Adipocyte (in vitro differentiated cells): ENCODE measurements around the gene SNRPD1.
"Not testable (repeated sequence)": the region's sequence is repeated elsewhere in the genome, so short reads cannot be mapped to it uniquely, and the experiment has no call there.

Experiments used
- DNase-seq: peaks from one replicate; pipeline ENCODE4 v3.0.0-alpha.2; 2015; ENCODE audit warnings: low read depth
- H3K27me3 ChIP-seq: replicated peaks from 2 replicates; pipeline ENCODE4 v1.7.0; 2013; ENCODE audit warnings: mild to moderate bottlenecking, low read length, moderate library complexity; ENCODE audit not compliant: control insufficient read depth, insufficient read depth
- H3K36me3 ChIP-seq: 2 replicates; pipeline ENCODE4 v1.7.0; 2013; ENCODE audit warnings: low read length, mild to moderate bottlenecking, moderate library complexity; ENCODE audit not compliant: control insufficient read depth, insufficient read depth, severe bottlenecking
- H3K4me1 ChIP-seq: 2 replicates; pipeline ENCODE4 v1.7.0; 2013; ENCODE audit warnings: mild to moderate bottlenecking, low read length, moderate library complexity; ENCODE audit not compliant: control insufficient read depth, insufficient read depth
- H3K4me3 ChIP-seq: 2 replicates; pipeline ENCODE4 v1.7.0; 2013; ENCODE audit warnings: mild to moderate bottlenecking, low read length, moderate library complexity
- H3K9ac ChIP-seq: 2 replicates; pipeline ENCODE4 v1.7.0; 2013; ENCODE audit warnings: mild to moderate bottlenecking, low read length, moderate library complexity
- H3K9me3 ChIP-seq: 2 replicates; pipeline ENCODE4 v1.7.0; 2013; ENCODE audit warnings: mild to moderate bottlenecking, low read length, moderate library complexity; ENCODE audit not compliant: control insufficient read depth

Gene SNRPD1

GRCh38 chr18:21612125-21613039 lies at the start of gene SNRPD1:
SNRPD1 (plus strand) TSS chr18:21612314; CDS start chr18:21612430, 116 bp downstream.
- Histone ChIP-seq H3K4me1 (peaks cover 16% of the 10 kb centered on the region), H3K9ac (peak within 1 kb of the TSS; percentile 97), H3K9me3 (no peaks in the 10 kb centered on the region), H3K4me3 (peak within 1 kb of the TSS; percentile 100), H3K27me3 (no peaks in the 10 kb centered on the region), H3K36me3 (peaks cover 7% of the 10 kb centered on the region)
- peak; percentile 96 for DNase-seq

- peak; percentile 33 for DNase-seq
- peaks cover 14% of the 10 kb centered on the region for H3K4me1 ChIP-seq
- no peaks in the 10 kb centered on the region for H3K9me3 ChIP-seq
- H3K27me3 ChIP-seq, result no peaks in the 10 kb centered on the region
- H3K4me3 ChIP-seq, result no peak overlapping the region
- peaks cover 59% of the 10 kb centered on the region for H3K36me3 ChIP-seq
- H3K9ac ChIP-seq, result peak overlapping the region; percentile 19
These were observed 40.3 kb upstream of the SNRPD1 start for GRCh38 chr18:21571772-21572171.

DNA sequence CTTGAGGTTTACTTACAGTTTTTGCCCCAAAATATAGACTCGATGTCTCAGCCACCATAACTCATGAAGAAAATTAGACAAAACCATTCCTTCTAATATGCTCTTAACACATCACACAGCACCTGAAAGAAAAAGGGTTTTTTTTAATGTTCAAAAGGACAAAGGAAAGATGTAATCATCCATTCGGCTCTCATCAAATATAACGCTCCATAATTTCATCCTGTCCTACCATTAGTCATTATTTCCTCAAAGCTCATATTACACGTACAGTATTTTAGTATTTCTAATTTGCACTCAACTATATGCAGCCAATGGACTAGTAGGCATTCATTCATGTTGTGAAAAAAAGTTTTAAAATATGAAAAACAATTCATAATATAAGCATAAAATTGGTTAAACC lies 36.5 kb upstream of the SNRPD1 start:
- H3K4me1 ChIP-seq, result peaks cover 14% of the 10 kb centered on the region
- no peaks in the 10 kb centered on the region for H3K9me3 ChIP-seq
- no peaks in the 10 kb centered on the region for H3K27me3 ChIP-seq
- H3K4me3 ChIP-seq, result no peak overlapping the region
- peaks cover 39% of the 10 kb centered on the region for H3K36me3 ChIP-seq
- no peak for DNase-seq
- no peak overlapping the region for H3K9ac ChIP-seq

GRCh38 chr18:21584391-21584790 lies 27.7 kb upstream of the SNRPD1 start:
- Histone ChIP-seq H3K27me3 (no peaks in the 10 kb centered on the region), H3K36me3 (peaks cover 9% of the 10 kb centered on the region), H3K4me1 (no peaks in the 10 kb centered on the region), H3K4me3 (no peak overlapping the region), H3K9ac (no peak overlapping the region), H3K9me3 (no peaks in the 10 kb centered on the region)
- DNase-seq, result no peak

DNA sequence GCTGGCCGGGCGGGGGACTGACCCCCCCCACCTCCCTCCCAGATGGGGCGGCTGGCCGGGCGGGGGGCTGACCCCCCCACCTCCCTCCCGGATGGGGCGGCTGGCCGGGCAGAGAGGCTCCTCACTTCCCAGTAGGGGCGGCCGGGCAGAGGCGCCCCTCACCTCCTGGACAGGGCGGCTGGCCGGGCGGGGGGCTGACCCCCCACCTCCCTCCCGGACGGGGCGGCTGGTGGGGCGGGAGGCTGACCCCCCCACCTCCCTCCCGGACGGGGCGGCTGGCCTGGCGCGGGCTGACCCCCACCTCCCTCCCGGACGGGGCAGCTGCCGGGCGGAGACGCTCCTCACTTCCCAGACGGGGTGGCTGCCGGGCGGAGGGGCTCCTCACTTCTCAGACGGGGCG lies 19.8 kb upstream of the SNRPD1 start:
- H3K9ac ChIP-seq, H3K4me1 ChIP-seq, H3K36me3 ChIP-seq, H3K27me3 ChIP-seq, H3K9me3 ChIP-seq, DNase-seq, H3K4me3 ChIP-seq: not testable (repeated sequence)

- no peak for DNase-seq
- no peak overlapping the region for H3K4me3 ChIP-seq
- H3K9ac ChIP-seq, result no peak overlapping the region
- H3K36me3 ChIP-seq, result no peaks in the 10 kb centered on the region
- no peaks in the 10 kb centered on the region for H3K9me3 ChIP-seq
- H3K27me3 ChIP-seq, result no peaks in the 10 kb centered on the region
- peaks cover 2% of the 10 kb centered on the region for H3K4me1 ChIP-seq
These were observed 18.4 kb upstream of the SNRPD1 start for GRCh38 chr18:21593540-21594257.

DNA sequence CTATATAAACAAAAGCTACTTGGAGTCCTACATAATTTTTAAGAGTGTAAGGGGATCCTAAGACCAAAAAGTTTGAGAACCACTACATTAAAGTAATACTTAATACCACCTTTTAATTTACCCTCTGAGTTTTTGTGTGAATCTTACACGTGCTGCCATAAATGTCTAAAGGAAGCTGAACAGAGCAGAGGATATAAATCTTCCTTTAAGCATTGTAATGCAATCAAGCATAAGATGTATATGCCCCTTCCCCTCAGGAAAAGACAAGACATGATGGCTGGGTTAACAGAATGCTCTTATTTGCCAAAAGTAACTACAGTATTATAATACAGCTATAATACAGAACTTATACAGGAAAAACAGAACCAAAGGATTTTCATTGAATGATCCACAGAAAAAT lies 14.5 kb upstream of the SNRPD1 start:
- DNase-seq, result no peak
- Histone ChIP-seq H3K9ac (no peak overlapping the region), H3K4me3 (no peak overlapping the region), H3K36me3 (no peaks in the 10 kb centered on the region), H3K4me1 (peaks cover 15% of the 10 kb centered on the region), H3K27me3 (no peaks in the 10 kb centered on the region), H3K9me3 (no peaks in the 10 kb centered on the region)

- no peaks in the 10 kb centered on the region for H3K36me3 ChIP-seq
- H3K4me3 ChIP-seq, result peak overlapping the region; percentile 92
- no peak for DNase-seq
- no peaks in the 10 kb centered on the region for H3K27me3 ChIP-seq
- H3K9me3 ChIP-seq, result no peaks in the 10 kb centered on the region
- H3K9ac ChIP-seq, result peak overlapping the region; percentile 91
- peaks cover 15% of the 10 kb centered on the region for H3K4me1 ChIP-seq
These were observed 13.2 kb upstream of the SNRPD1 start for GRCh38 chr18:21598726-21599584.

GRCh38 chr18:21599585-21600525 lies 12.3 kb upstream of the SNRPD1 start:
- no peaks in the 10 kb centered on the region for H3K9me3 ChIP-seq
- no peaks in the 10 kb centered on the region for H3K36me3 ChIP-seq
- peak; percentile 64 for DNase-seq
- H3K4me1 ChIP-seq, result peaks cover 15% of the 10 kb centered on the region
- H3K9ac ChIP-seq, result peak overlapping the region; percentile 91
- no peaks in the 10 kb centered on the region for H3K27me3 ChIP-seq
- peak overlapping the region; percentile 92 for H3K4me3 ChIP-seq
